Left renal pelvis (tissue), 4 donors: Measurements from ENCODE around the gene CLDN9. TPM values are rescaled to one million over a fixed set of nuclear protein-coding genes. Genes with fewer than 3 reads are reported as not detected.

Experiments used
- DNase-seq, 4 donors: peaks; one replicate each; pipeline ENCODE4 v3.0.0-alpha.2; 2013; ENCODE audit warnings: low read depth in 4 of 4, low spot score in 3 of 4
- polyA plus RNA-seq, 4 donors: library from polyadenylated mRNA; unstranded; fragments of 120-200 nt; gene quantifications; one replicate each; pipeline ENCODE4 v1.2.1, GENCODE V29; 2013; ENCODE audit not compliant: insufficient read length in 4 of 4

CLDN9 gene, protein sequence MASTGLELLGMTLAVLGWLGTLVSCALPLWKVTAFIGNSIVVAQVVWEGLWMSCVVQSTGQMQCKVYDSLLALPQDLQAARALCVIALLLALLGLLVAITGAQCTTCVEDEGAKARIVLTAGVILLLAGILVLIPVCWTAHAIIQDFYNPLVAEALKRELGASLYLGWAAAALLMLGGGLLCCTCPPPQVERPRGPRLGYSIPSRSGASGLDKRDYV
- 1 to 10 TPM in 3 of 4 donors, under 1 TPM in 1; 0.87 to 4.7 (median 2.3) TPM for polyA plus RNA-seq

DNA sequence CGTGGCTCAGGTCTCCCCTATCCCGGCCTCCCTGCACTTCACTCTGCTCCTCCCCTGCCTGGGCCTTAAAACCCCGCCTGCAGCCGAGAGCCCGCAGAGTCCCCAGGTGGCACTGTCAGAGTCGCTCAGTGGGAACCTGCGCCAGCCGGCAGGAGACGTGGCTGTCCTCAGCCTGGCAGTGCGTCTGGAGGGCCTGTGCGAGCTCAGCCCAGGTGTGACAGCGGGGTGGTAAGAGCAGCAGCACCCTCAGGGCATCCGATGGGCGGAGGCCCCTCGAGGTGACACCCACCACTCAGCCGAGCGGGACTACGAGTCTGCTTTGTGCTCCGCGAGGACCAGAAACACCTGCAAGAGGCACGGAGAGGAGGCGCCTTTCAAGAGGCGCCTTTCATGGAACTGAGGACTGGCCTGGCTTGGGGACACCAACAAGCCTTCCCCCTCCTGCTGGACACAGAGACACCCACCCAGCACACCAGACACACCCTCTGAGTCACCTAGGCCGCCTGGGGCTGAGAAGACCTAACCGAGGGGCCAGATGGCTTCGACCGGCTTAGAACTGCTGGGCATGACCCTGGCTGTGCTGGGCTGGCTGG, at the start of gene CLDN9:
Gene CLDN9, plus strand, starts transcription at position 96 of the 593 bp plus-strand sequence. Its CDS starts 440 bp downstream, at position 536.
- no peak for DNase-seq

DNA sequence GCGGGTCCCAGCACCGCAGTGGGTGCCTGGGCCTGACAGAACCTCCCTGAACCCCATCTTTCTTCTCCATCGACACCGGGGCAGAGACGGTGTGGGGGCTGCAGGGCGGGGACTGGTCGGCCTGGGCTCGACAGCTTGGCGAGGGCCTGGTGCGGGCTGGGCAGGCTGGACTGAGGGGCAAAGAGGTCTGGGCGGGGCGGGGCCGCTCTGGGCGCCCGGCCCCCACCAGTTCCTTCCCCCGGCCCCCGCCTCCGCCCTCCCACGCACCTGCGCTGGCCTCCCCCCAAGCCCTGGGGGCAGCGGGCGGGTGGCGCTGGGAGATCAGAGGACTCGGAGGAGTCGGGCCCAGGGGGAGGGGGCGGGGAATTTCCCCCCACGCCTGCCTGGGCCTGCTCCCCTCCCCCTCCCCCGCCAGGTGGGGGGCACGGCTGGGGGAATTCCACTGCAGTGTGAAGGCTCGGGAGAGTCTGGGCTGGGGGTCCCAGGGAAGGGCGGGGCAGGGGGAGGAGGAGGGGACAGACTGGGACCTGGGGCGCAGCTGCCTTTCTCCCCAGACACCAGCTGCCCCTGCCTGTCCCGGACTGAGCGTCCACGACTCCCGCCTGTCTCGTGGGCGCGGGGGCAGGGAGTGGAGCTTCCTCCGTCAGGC, 49.5 kb upstream of the CLDN9 start:
- no peak for DNase-seq

DNA sequence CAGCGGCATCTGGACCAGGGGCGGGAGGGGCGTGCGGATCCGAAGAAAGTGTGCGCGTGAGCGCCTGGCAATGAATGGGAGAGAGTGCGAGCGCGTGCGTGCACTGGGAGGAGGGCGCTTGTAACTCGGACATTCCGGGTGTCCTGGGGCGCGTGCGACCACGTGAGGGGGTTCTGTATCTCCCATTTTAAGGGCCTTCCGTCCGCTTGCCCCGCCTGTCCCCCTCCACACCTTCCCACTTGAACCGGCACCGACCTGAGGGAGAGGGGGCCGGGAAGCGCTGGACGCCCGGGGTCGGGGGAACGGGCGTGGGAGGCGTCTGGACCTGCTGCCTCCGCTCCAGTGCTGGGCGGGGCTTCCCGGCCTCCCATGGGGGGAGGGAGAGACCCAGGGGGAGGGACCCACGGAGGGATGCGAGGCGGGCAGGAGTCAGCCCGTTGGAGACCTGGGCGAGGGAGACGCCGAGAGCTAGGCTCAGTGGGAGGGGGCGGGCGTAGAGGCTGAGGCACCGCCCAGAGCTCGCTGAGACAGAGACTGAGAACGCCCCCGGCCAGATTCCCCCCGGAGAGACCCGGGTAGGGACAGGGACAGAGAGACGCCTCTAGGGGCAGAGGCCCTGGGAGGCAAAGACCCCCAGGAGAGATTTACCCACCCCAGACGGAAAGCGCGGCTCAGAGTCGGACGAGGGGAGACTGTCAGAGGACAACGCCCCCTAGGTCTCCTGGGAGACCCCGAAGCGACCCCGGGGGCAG, 48.8 kb upstream of the CLDN9 start, which contains the start of gene KREMEN2:
Gene KREMEN2, plus strand, starts transcription at position 553 of the 752 bp plus-strand sequence. CDS start 246 bp downstream, outside the sequence.
- no peak for DNase-seq

DNA sequence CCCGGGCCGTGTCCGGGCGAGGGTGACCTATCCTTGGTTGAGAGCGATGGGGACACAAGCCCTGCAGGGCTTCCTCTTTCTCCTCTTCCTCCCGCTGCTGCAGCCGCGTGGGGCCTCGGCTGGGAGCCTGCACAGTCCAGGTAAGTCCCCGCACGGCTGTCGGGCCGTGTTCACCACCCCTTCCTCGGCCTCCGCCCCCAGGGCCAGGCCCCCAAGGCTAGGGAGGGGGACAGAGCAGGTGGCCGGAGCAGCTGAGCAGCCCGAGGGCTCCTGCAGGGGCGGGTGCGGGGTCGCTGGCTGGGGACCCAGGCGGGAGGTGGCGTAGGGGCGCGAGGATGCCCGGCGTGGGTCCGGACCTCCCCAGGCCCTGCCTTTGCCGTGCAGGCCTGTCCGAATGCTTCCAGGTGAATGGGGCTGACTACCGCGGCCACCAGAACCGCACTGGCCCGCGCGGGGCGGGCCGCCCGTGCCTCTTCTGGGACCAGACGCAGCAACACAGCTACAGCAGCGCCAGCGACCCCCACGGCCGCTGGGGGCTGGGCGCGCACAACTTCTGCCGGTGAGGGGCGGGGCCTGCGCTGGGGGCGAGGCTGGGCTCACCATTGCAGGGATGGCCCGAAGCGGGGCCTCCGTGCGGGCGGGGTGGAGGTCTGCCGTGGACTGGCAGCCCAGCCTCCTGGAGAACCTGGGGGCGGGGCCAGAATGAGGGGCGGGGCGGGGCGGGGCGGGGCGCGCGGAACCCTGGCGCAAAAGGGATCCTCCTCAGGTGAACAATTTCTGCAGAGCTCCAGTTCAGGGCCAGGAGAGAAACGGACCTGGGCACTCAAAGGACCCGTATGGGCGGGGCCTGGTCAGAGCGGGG, 48.0 kb upstream of the CLDN9 start:
- DNase-seq: no peak

DNA sequence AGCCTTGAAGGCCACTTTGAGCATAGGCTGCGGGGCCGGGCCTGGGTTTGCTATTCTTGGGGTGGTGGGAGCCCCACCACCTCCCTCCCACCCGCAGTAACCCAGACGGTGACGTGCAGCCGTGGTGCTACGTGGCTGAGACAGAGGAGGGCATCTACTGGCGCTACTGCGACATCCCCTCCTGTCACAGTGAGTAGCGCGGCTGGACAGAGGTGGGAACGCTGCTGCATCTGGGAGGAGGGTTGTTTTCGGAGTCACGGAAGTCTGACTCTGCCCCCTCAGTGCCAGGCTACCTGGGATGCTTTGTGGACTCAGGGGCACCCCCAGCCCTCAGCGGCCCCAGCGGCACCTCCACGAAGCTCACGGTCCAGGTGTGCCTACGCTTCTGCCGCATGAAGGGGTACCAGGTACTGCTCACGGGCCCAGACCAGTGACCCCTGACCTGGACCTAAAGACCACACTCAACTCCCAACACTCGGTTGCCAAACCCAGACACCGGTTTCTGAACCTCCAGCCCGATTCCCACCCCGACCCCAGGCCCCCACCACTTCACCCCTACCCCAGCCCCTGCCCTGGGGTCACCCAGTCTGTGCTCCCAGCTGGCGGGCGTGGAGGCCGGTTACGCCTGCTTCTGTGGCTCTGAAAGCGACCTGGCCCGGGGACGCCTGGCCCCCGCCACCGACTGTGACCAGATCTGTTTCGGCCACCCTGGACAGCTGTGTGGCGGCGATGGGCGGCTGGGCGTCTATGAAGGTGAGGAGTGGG, 46.5 kb upstream of the CLDN9 start:
- no peak for DNase-seq

DNA sequence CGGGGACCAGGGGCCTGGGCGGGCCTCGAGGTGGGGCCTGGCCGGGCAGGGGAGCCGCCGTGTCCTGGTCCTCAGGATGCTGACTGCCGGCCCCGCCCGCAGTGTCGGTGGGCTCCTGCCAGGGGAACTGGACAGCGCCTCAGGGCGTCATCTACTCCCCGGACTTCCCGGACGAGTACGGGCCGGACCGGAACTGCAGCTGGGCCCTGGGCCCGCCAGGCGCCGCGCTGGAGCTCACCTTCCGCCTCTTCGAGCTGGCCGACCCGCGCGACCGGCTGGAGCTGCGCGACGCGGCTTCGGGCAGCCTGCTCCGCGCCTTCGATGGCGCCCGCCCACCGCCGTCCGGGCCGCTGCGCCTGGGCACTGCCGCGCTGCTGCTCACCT, 45.9 kb upstream of the CLDN9 start:
- DNase-seq: no peak

DNA sequence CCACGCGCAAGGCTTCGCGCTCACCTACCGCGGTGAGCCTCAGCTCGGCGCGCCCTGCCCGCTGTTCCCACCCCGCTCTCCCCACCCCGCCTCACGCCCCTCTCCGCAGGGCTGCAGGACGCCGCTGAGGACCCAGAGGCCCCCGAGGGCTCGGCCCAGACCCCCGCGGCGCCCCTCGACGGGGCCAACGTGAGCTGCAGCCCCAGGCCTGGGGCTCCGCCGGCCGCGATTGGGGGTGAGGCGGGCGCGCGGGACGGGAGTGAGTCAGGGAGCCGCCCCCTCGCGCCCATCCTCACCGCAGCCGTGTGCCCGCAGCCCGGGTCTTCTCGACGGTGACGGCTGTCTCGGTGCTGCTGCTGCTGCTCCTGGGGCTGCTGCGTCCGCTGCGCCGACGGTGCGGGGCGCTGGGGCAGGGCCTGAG, 45.5 kb upstream of the CLDN9 start:
- DNase-seq: no peak

DNA sequence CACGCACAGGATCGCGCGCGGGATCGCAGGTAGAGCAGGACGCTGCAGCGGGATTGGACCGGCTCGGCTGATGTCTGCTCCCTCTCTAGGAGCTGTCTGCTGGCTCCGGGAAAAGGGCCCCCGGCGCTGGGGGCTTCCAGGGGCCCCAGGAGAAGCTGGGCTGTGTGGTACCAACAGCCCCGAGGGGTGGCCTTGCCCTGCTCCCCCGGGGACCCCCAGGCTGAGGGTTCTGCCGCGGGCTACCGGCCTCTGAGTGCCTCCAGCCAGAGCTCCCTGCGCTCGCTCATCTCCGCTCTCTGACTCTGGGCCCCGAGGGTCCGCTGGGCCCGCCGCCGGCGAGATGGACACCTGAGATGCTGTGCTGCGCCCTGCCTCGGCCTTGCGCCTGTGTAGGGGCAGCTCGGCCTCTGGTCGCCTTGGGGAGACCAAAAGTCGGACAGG, 45.0 kb upstream of the CLDN9 start:
- DNase-seq: no peak

DNA sequence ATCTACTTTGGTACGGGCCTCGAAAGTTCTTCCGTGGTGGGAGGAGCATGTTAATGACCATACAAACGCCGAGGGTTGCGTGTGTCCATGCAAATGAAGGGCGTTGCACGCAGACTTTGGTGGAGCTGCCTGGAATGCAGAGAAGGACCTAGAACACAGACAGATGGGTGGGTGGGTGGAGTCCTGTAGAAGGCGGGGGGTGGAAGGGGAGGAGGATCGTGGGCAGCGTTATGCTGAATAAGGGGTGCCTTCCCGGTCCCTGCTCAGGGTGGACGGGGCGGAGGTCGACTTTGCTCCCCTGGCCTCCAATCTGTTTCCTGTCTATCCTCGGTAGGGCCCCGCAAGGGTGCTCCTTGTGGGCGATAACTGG, 44.4 kb upstream of the CLDN9 start:
- DNase-seq: no peak

DNA sequence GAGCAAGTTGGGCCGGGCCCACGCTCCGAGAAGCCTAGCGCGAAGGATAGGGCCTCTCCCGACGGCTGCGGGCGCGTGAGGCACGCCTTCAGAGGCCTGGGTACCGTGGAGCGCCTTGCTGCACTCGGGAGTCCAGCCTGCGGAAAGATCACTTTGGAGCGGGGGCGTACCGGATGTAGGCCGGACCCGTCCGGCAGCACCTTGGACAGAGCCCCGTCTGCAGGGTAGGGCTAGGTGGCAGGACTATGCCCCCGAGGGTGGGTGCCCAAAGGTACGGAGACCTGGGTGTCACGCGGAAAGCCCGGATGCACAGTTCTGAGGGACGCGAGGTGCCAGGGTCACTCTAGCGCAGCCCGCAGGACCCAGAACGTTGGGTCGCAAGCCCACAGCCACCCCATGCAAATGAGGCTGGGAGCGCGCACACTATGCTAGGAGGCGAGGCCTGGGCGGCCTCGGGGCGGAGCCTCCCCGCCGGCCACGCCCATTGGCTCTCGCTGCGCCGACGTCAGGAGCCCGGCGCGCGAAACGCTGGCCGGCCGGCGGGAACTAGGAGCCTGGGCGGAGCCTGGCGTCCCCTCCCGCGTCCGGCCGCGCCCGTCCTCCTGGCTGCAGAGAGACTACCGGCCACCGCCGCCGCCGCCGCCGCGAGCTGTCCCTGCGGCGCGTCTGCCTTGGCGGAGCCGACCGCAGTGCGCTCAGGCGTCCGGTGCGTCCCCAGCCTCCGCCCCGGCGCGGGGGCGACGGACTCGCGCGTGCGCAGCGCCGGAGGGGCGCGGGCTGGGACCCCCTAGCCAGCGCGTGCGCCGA, 43.8 kb upstream of the CLDN9 start, which contains the start of gene PAQR4:
Gene PAQR4, plus strand, starts transcription at position 611 of the 807 bp plus-strand sequence. CDS start 327 bp downstream, outside the sequence.
- DNase-seq: peak; percentile 72 to 83 (median 76)

DNA sequence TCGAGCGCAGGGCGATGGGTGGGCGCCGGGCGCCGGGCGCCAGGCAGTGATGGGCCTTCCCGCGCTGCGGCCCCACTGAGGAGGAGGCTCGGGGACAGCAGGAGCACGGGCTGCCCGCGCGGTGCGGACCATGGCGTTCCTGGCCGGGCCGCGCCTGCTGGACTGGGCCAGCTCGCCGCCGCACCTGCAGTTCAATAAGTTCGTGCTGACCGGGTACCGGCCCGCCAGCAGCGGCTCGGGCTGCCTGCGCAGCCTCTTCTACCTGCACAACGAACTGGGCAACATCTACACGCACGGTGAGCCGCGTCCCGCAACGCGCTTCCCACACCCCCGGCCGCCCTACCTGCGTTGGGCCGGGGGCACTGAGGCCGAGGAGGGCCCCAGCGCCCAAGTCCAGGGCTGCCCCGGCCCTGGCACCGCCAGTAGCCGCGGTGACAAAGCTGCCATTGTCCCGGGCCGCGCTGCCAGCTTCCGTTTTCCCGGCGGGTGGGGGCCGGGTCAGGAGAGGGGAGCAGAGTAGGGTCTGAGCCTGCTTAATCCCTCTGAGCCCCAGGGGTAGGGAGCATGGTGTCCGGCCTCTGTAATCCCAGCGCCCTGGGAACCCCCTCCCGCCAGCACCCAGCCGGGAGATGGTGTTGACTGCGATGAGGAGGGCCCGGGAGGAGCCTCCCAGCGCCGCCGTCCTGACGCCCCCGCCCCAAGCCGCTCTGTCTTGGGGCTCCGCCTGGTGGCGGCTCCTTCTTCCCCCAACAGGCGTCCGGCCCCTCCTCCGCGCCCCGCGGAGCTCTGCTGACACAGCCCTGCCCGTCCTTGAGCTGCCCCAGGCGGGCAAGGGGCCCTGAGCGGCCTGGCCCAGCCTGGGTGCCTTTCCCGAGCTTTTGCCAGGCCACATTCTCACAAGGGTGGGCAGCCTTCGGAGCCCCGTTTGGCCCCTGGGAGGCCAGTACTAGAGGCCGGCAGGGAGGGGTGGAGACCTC, 42.9 kb upstream of the CLDN9 start:
- DNase-seq: no peak

DNA sequence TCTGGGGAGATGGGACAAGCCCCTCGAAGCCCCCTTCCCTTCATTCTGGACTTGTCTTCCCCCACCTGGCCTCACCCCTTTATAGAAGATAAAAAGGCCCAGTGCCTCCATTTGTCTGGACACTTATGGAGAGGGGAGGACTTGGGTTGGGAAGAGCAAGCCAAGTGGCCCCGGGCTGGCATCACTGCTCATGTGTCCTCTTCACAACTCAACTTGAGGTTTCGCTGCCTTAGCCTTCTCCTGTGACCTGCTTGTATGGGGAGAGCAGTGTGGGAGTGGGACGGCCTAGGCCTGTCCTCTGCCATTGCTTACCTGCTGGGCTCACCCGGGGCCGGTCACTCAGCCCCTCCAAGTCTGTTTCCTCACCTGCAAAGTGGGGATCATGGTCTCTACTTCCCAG, 42.2 kb upstream of the CLDN9 start:
- DNase-seq: no peak

DNA sequence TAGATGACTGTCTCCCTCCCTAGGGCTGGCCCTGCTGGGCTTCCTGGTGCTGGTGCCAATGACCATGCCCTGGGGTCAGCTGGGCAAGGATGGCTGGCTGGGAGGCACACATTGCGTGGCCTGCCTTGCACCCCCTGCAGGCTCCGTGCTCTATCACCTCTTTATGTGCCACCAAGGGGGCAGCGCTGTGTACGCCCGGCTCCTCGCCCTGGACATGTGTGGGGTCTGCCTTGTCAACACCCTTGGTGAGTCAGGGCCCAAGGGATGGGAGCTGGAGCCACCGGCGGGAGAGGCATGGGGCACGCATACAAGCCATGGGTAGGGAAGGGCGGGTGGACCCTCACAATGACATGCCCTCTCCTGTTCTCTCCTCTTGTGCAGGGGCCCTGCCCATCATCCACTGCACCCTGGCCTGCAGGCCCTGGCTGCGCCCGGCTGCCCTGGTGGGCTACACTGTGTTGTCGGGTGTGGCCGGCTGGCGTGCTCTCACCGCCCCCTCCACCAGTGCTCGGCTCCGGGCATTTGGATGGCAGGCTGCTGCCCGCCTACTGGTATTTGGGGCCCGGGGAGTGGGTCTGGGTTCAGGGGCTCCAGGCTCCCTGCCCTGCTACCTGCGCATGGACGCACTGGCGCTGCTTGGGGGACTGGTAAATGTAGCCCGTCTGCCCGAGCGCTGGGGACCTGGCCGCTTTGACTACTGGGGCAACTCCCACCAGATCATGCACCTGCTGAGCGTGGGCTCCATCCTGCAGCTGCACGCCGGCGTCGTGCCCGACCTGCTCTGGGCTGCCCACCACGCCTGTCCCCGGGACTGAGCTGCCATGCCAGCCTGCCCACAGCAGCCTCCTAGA, 41.4 kb upstream of the CLDN9 start:
- no peak for DNase-seq

DNA sequence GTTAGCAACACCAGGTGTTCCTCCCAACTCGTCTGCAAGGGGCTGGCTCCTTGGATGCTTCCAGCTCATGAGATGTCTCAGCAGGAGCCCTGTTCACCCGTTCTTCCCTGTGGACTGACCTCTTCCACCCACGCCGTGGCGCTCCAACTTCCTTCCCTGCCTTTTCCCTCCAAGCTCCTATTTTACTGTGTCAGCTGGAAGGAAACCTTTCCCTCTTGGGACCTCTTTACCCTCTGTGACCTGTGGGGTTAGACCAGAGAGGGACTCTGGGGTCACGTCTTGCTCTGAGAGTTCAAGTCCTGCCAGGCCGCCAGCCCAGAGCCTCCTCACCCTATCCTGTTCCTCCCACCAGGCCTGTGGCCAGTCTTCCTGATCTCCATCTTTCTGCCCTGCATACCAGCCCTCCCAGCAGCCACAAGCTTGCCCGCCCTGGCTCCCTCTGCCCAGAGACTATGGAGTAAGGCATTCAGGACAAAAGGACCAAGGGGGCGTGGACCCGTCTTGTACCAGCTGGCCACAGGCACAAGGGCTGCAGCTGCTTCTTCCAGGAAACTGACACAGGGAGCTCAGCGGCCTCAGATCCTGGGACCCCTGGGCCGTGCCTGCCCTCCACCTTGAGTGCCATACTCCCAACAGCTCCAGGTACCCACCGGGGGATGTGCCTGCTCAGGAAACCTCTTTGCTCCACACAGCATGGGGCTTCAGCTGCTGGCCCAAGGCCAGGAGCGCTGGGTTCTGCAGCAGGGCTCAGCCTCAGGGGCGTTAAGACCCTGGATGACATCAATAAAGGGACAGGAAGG, 40.5 kb upstream of the CLDN9 start:
- no peak for DNase-seq

DNA sequence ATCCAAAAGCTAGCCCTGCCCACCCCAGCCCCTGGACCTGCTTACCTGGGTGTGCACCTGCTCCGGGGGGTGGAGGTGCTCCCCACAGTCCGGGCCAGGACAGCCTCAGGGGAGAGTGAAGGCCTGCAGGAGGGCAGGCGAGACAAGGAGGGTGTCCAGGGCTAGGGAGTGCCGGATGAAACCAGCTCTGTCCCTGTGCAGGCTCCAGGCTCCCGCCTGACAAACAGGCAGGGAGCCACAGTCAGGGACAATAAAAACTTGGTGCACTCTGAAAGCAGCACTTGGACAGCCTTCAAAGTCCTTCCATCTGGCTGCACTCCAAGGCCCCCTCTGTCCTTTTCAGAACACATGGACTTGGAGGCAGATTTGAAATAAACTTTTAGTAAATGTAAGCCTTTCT, 39.6 kb upstream of the CLDN9 start:
- DNase-seq: no peak
